Endothelial cell of umbilical vein (primary cell): ENCODE measurements around the gene RPRM. TPM values are rescaled to one million over a fixed set of nuclear protein-coding genes. Genes with fewer than 3 reads are reported as not detected.
"Not testable (repeated sequence)": the region's sequence is repeated elsewhere in the genome, so short reads cannot be mapped to it uniquely, and the experiment has no call there.

Source experiments
- BruUV-seq: library from RNA; stranded (reverse); fragments of 400-500 nt; replicated peaks from 2 replicates; lab custom pipeline; 2021; lab: Mats Ljungman, UMichigan
- CTCF ChIA-PET: fragments of 300-600, 350-600 bp; sonication (Branson Sonifier 250); formaldehyde crosslinking; loops from one replicate; lab custom pipeline; 2021; ENCODE audit warnings: antibody characterized with exemption, inconsistent platforms; lab: Charles Lee
- POLR2A ChIA-PET: fragments of 300-600, 350-600 bp; sonication (Branson Sonifier 250); formaldehyde crosslinking; loops from one replicate; lab custom pipeline; 2021; ENCODE audit warnings: antibody characterized with exemption, inconsistent platforms; lab: Charles Lee
- DNase-seq: peaks from one replicate; pipeline ENCODE4 v3.0.0-alpha.2; 2011; ENCODE audit warnings: low read depth, low spot score
- FAIRE-seq: peaks from 2 replicates; lab custom pipeline; 2011; peaks lifted over from hg19 to GRCh38; lab: Jason Lieb, UNC
- H2AFZ ChIP-seq: 2 replicates; pipeline ENCODE4 v1.6.0; 2012; ENCODE audit warnings: low read depth, low read length, control low read depth, inconsistent platforms
- H3K27ac ChIP-seq: 2 replicates; pipeline ENCODE4 v1.5.1; 2011; ENCODE audit warnings: low read depth, mild to moderate bottlenecking, control low read depth, low read length, moderate library complexity; ENCODE audit not compliant: insufficient read depth
- H3K27me3 ChIP-seq, 2 experiments: 2 replicates each; pipeline versions ENCODE4 v1.6.0 to v1.6.1; 2011; ENCODE audit warnings: low read length in 2 of 2, mixed read lengths in 1 of 2; ENCODE audit not compliant: control insufficient read depth in 2 of 2, insufficient read depth in 2 of 2
- H3K36me3 ChIP-seq, 2 experiments: 2 replicates in 1 of 2; 3 replicates in 1 of 2; pipeline ENCODE4 v1.5.1; 2011; ENCODE audit warnings: low read length in 2 of 2, mild to moderate bottlenecking in 1 of 2, moderate library complexity in 1 of 2; ENCODE audit not compliant: control insufficient read depth in 2 of 2, insufficient read depth in 2 of 2; ENCODE audit errors: extremely low read depth in 1 of 2
- H3K4me1 ChIP-seq: 3 replicates; pipeline ENCODE4 v1.5.1; 2011; ENCODE audit warnings: mild to moderate bottlenecking, low read length; ENCODE audit not compliant: control insufficient read depth, insufficient read depth; ENCODE audit errors: extremely low read depth
- H3K4me2 ChIP-seq: 2 replicates; pipeline ENCODE4 v1.6.1; 2011; ENCODE audit warnings: low read length, control low read depth, mixed read lengths; ENCODE audit not compliant: insufficient read depth
- H3K4me3 ChIP-seq, 3 experiments: fragments of 200-600 bp in 1 of 3; sonication (generic), shearing (Covaris generic) in 1 of 3; replicated peaks in 1 of 3; 2 replicates each; pipeline ENCODE4 v1.5.1; 2011 to 2016; ENCODE audit warnings: control low read depth in 3 of 3, low read length in 3 of 3, mild to moderate bottlenecking in 2 of 3, inconsistent platforms in 1 of 3, low read depth in 1 of 3, moderate library complexity in 1 of 3; ENCODE audit not compliant: insufficient read depth in 1 of 3
- H3K79me2 ChIP-seq: 2 replicates; pipeline ENCODE4 v1.6.0; 2012; ENCODE audit warnings: low read length, inconsistent platforms; ENCODE audit not compliant: control insufficient read depth, insufficient read depth
- H3K9ac ChIP-seq: replicated peaks from 2 replicates; pipeline ENCODE3; 2011; ENCODE audit warnings: low read length, control low read depth; ENCODE audit not compliant: insufficient read depth; ENCODE audit errors: extremely low read depth
- H3K9me1 ChIP-seq: replicated peaks from 3 replicates; pipeline ENCODE4 v1.6.0; 2011; ENCODE audit warnings: mild to moderate bottlenecking, low read length; ENCODE audit not compliant: control insufficient read depth, insufficient read depth; ENCODE audit errors: extremely low read depth
- H3K9me3 ChIP-seq: replicated peaks from 2 replicates; pipeline ENCODE4 v1.5.1; 2012; ENCODE audit warnings: low read length, inconsistent platforms; ENCODE audit not compliant: control insufficient read depth, insufficient read depth
- H4K20me1 ChIP-seq: replicated peaks from 2 replicates; pipeline ENCODE3; 2011; ENCODE audit warnings: mild to moderate bottlenecking, low read length; ENCODE audit not compliant: control insufficient read depth, insufficient read depth; ENCODE audit errors: extremely low read depth
- CTCF ChIP-seq, 2 donors: IDR thresholded peaks; 1 replicate in 1 of 2; 2 replicates in 1 of 2; pipeline ENCODE4 v1.5.1; 2011; ENCODE audit warnings: low read length in 2 of 2, mild to moderate bottlenecking in 2 of 2, moderate library complexity in 2 of 2, control low read depth in 1 of 2, inconsistent platforms in 1 of 2, low read depth in 1 of 2; ENCODE audit not compliant: insufficient read depth in 1 of 2; ENCODE audit errors: extremely low read depth in 1 of 2
- EZH2 ChIP-seq: IDR thresholded peaks from 2 replicates; pipeline ENCODE4 v1.6.1; 2012; ENCODE audit warnings: borderline replicate concordance, low read depth, mild to moderate bottlenecking, moderate library complexity, low read length, inconsistent platforms; ENCODE audit not compliant: severe bottlenecking
- FOS ChIP-seq: IDR thresholded peaks from 2 replicates; pipeline ENCODE4 v1.6.1; 2011; ENCODE audit warnings: mild to moderate bottlenecking, low read length, moderate library complexity, borderline replicate concordance; ENCODE audit not compliant: insufficient read depth
- GATA2 ChIP-seq: IDR thresholded peaks from 2 replicates; pipeline ENCODE4 v1.7.0; 2011; ENCODE audit warnings: low read depth, mild to moderate bottlenecking, moderate library complexity, mixed read lengths, low read length; ENCODE audit not compliant: insufficient read length, insufficient read depth
- JUN ChIP-seq: IDR thresholded peaks from 2 replicates; pipeline ENCODE4 v1.6.1; 2011; ENCODE audit warnings: borderline replicate concordance, low read depth; ENCODE audit not compliant: insufficient read length, insufficient read depth
- MYC ChIP-seq: IDR thresholded peaks from one replicate; pipeline ENCODE4 v1.6.1; 2011; ENCODE audit warnings: mild to moderate bottlenecking, low read depth, low read length
- POLR2A ChIP-seq: IDR thresholded peaks from 2 replicates; pipeline ENCODE4 v1.6.1; 2012; ENCODE audit warnings: low read depth, mild to moderate bottlenecking, control low read depth, low read length
- POLR2AphosphoS5 ChIP-seq: IDR thresholded peaks from 2 replicates; pipeline ENCODE4 v1.6.1; 2012; ENCODE audit warnings: low read depth, mild to moderate bottlenecking, control low read depth, low read length, moderate library complexity; ENCODE audit not compliant: insufficient read depth
- dilution Hi-C: fragments of 300-500 bp; cut with MboI; formaldehyde crosslinking; loops from one replicate; pipeline ENCODE4 v1.15.0; 2019; ENCODE audit warnings: low sequenced_read_pairs; ENCODE audit not compliant: extremely low pct_ligation_motif_present
- intact Hi-C: fragments of 100-400 bp; cut with micrococcal nuclease; formaldehyde crosslinking; loops from one replicate; pipeline ENCODE4 v1.10.0; 2022
- polyA plus RNA-seq, 4 experiments: library from polyadenylated mRNA; depleted of rRNA in 3 of 4; stranded (reverse) in 3 of 4; unstranded in 1 of 4; fragments of >200 nt; gene quantifications; 2 replicates each; pipeline versions ENCODE4 v1.2.1 to v1.2.3, GENCODE V29; 2011 to 2012; ENCODE audit warnings: missing spikeins in 1 of 4
- total RNA-seq: library from RNA; stranded (reverse); gene quantifications from 2 replicates; pipeline ENCODE4 v1.2.3, GENCODE V29; 2021
- TF ChIP-seq, protein P1 (sequence below): IDR thresholded peaks from 2 replicates; pipeline ENCODE4 v1.6.1; 2011; ENCODE audit not compliant: insufficient read depth, insufficient read length

RPRM gene
- total and polyA plus RNA-seq, 2 donors (not counting 3 experiments of a cell fraction or from before 2014, with no cell fraction given): not detected

GRCh38 chr2:153509133-153509532 lies 30.6 kb upstream of the RPRM start:
- Histone ChIP-seq H3K4me2 (no peak overlapping the region), H2AFZ (no peak overlapping the region), H3K27ac (no peak overlapping the region), H3K9me3 (no peaks in the 10 kb centered on the region), H3K27me3 (no peaks in the 10 kb centered on the region), H3K79me2 (no peaks in the 10 kb centered on the region), H3K9me1 (no peaks in the 10 kb centered on the region), H4K20me1 (no peaks in the 10 kb centered on the region), H3K4me3 (no peak overlapping the region), H3K36me3 (no peaks in the 10 kb centered on the region), H3K4me1 (no peaks in the 10 kb centered on the region), H3K9ac (no peak overlapping the region)
- BruUV-seq: no TSS peak
- FAIRE-seq: no peak
- intact Hi-C loops (no loop called here), dilution Hi-C loops (no loop called here)
- DNase-seq: no peak
- TF ChIP-seq EZH2: no peak
- no peak for TF ChIP-seq MYC
- TF ChIP-seq POLR2A: no peak
- no peak for TF ChIP-seq GATA2
- no peak for TF ChIP-seq FOS
- TF ChIP-seq JUN: no peak
- TF ChIP-seq POLR2AphosphoS5: no peak
- TF ChIP-seq CTCF (IDR thresholded peaks at IDR 0.05; ENCODE audit: extremely low read depth in 1 of 2, insufficient read depth in 1 of 2, low read depth in 1 of 2, low read length in 2 of 2): no peak
- TF ChIP-seq, protein P1, sequence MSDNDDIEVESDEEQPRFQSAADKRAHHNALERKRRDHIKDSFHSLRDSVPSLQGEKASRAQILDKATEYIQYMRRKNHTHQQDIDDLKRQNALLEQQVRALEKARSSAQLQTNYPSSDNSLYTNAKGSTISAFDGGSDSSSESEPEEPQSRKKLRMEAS: no peak
- POLR2A ChIA-PET: no interaction called here
- CTCF ChIA-PET: no interaction called here

DNA sequence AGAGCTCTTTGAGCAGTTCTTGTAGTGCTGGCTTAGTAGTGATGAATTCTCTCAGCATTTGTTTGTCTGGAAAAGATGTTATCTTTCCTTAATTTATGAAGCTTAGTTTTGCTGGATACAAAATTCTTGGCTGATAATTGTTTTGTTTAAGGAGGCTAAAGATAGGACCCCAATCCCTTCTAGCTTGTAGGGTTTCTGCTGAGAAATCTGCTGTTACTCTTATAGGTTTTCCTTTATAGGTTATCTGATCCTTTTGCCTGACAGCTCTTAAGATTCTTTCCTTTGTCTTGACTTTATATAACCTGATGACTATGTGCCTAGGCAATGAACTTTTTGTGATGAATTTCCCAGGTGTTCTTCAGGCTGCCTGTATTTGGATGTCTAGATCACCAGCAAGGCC lies 27.9 kb upstream of the RPRM start:
- POLR2A ChIA-PET, H3K4me2 ChIP-seq, BruUV-seq, H3K9me3 ChIP-seq, CTCF ChIA-PET, H3K27me3 ChIP-seq, H3K79me2 ChIP-seq, H3K36me3 ChIP-seq, H3K4me3 ChIP-seq, FAIRE-seq, H3K9ac ChIP-seq, DNase-seq, H4K20me1 ChIP-seq, H3K9me1 ChIP-seq, H2AFZ ChIP-seq, dilution Hi-C loops, H3K27ac ChIP-seq, intact Hi-C loops, H3K4me1 ChIP-seq: not testable (repeated sequence)
